Fibroblast of lung (primary cell): ENCODE data around the gene EPS8L3. TPM values are rescaled to one million over a fixed set of nuclear protein-coding genes. Genes with fewer than 3 reads are reported as not detected.
A peak's percentile ranks its signal among the peaks of the same experiment; 100 is the strongest.

ENCODE experiments used
- DNase-seq, 2 donors: peaks; one replicate each; pipeline versions ENCODE4 v3.0.0 to v3.0.0-alpha.2; 2010; ENCODE audit warnings: low read depth in 2 of 2
- H2AFZ ChIP-seq: 2 replicates; pipeline ENCODE4 v1.5.1; 2012; ENCODE audit warnings: low read length, control low read depth, inconsistent platforms
- H3K27ac ChIP-seq: 2 replicates; pipeline ENCODE4 v1.5.1; 2011; ENCODE audit warnings: low read length, control low read depth; ENCODE audit not compliant: insufficient read depth
- H3K27me3 ChIP-seq: 2 replicates; pipeline ENCODE4 v1.5.1; 2011; ENCODE audit warnings: mild to moderate bottlenecking, low read length; ENCODE audit not compliant: control insufficient read depth, insufficient read depth
- H3K36me3 ChIP-seq: 2 replicates; pipeline ENCODE4 v1.5.1; 2011; ENCODE audit warnings: low read length; ENCODE audit not compliant: control insufficient read depth, insufficient read depth
- H3K4me1 ChIP-seq: 2 replicates; pipeline ENCODE4 v1.5.1; 2011; ENCODE audit warnings: low read length; ENCODE audit not compliant: control insufficient read depth, insufficient read depth; ENCODE audit errors: extremely low read depth
- H3K4me2 ChIP-seq: 2 replicates; pipeline ENCODE4 v1.5.1; 2011; ENCODE audit warnings: low read length, control low read depth; ENCODE audit not compliant: insufficient read depth; ENCODE audit errors: extremely low read depth
- H3K4me3 ChIP-seq, 4 experiments: fragments of 200-600 bp in 1 of 4; sonication (generic) in 1 of 4; replicated peaks in 1 of 4; 2 replicates each; pipeline ENCODE4 v1.5.1; 2011 to 2016; ENCODE audit warnings: low read length in 4 of 4, low read depth in 3 of 4, mild to moderate bottlenecking in 3 of 4, control low read depth in 2 of 4, inconsistent platforms in 1 of 4, mixed read lengths in 1 of 4; ENCODE audit not compliant: insufficient read depth in 1 of 4; ENCODE audit errors: control extremely low read depth in 1 of 4
- H3K79me2 ChIP-seq: 2 replicates; pipeline ENCODE4 v1.5.1; 2012; ENCODE audit warnings: mild to moderate bottlenecking, low read length, inconsistent platforms; ENCODE audit not compliant: control insufficient read depth, insufficient read depth
- H3K9ac ChIP-seq: 2 replicates; pipeline ENCODE4 v1.5.1; 2011; ENCODE audit warnings: mild to moderate bottlenecking, low read length, control low read depth; ENCODE audit not compliant: insufficient read depth
- H3K9me3 ChIP-seq: 2 replicates; pipeline ENCODE4 v1.5.1; 2012; ENCODE audit warnings: low read depth, low read length; ENCODE audit not compliant: control insufficient read depth, insufficient read depth
- H4K20me1 ChIP-seq: 2 replicates; pipeline ENCODE4 v1.5.1; 2011; ENCODE audit warnings: low read length; ENCODE audit not compliant: control insufficient read depth, insufficient read depth; ENCODE audit errors: extremely low read depth
- CTCF ChIP-seq, 2 donors: IDR thresholded peaks in 1 of 2; conservative IDR thresholded peaks in 1 of 2; 1 replicate in 1 of 2; 2 replicates in 1 of 2; pipeline ENCODE4 v1.5.1; 2011 to 2012; ENCODE audit warnings: low read length in 2 of 2, control low read depth in 1 of 2, inconsistent platforms in 1 of 2, low read depth in 1 of 2, mild to moderate bottlenecking in 1 of 2
- EZH2 ChIP-seq: IDR thresholded peaks from 2 replicates; pipeline ENCODE4 v1.5.1; 2012; ENCODE audit warnings: low read length, control low read depth, mild to moderate bottlenecking; ENCODE audit errors: missing control alignments
- polyA plus RNA-seq, 2 donors: library from polyadenylated mRNA; depleted of rRNA in 1 of 2; stranded (reverse) in 1 of 2; unstranded in 1 of 2; fragments of >200 nt; gene quantifications; 2 replicates each; pipeline ENCODE4 v1.2.1, GENCODE V29; 2011 to 2012; ENCODE audit warnings: missing spikeins in 1 of 2
- total RNA-seq: library from RNA; depleted of rRNA; stranded (reverse); fragments of >200 nt; gene quantifications from 2 replicates; pipeline ENCODE4 v1.2.1, GENCODE V29; 2014

EPS8L3 gene
- total and polyA plus RNA-seq, 2 donors (not counting 1 experiment from before 2014, with no cell fraction given): not detected

GRCh38 chr1:109790735-109791494 is 27.2 kb upstream of the EPS8L3 start:
- H3K79me2 ChIP-seq: no peaks in the 10 kb centered on the region
- H3K27ac ChIP-seq: no peak overlapping the region
- no peak overlapping the region for H3K4me2 ChIP-seq
- H3K27me3 ChIP-seq: no peaks in the 10 kb centered on the region
- DNase-seq: peak; percentile 42 to 67
- peaks cover 33% of the 10 kb centered on the region for H3K4me1 ChIP-seq
- H3K36me3 ChIP-seq: no peaks in the 10 kb centered on the region
- no peaks in the 10 kb centered on the region for H4K20me1 ChIP-seq
- no peak overlapping the region for H3K4me3 ChIP-seq
- TF ChIP-seq EZH2 (no peak), CTCF (conservative IDR thresholded peaks at IDR 0.05 in 1 of 2, IDR thresholded peaks at IDR 0.05 in 1 of 2; ENCODE audit: low read depth in 1 of 2, low read length in 2 of 2) (peak; percentile 15 to 32)
- H2AFZ ChIP-seq: no peak overlapping the region
- H3K9ac ChIP-seq: no peak overlapping the region
- no peaks in the 10 kb centered on the region for H3K9me3 ChIP-seq

- no peaks in the 10 kb centered on the region for H4K20me1 ChIP-seq
- H2AFZ ChIP-seq: no peak overlapping the region
- no peaks in the 10 kb centered on the region for H3K36me3 ChIP-seq
- no peak for DNase-seq
- TF ChIP-seq CTCF (conservative IDR thresholded peaks at IDR 0.05 in 1 of 2, IDR thresholded peaks at IDR 0.05 in 1 of 2; ENCODE audit: low read depth in 1 of 2, low read length in 2 of 2) (no peak), EZH2 (no peak)
- H3K9me3 ChIP-seq: no peaks in the 10 kb centered on the region
- H3K4me3 ChIP-seq: no peak overlapping the region
- H3K27me3 ChIP-seq: no peaks in the 10 kb centered on the region
- no peak overlapping the region for H3K9ac ChIP-seq
- peaks cover 33% of the 10 kb centered on the region for H3K4me1 ChIP-seq
- H3K79me2 ChIP-seq: no peaks in the 10 kb centered on the region
- H3K27ac ChIP-seq: no peak overlapping the region
- H3K4me2 ChIP-seq: no peak overlapping the region
Measured at GRCh38 chr1:109790329-109790728, 26.6 kb upstream of the EPS8L3 start.

GRCh38 chr1:109789551-109790180 is 25.9 kb upstream of the EPS8L3 start:
- no peak overlapping the region for H3K4me2 ChIP-seq
- H3K4me1 ChIP-seq: peaks cover 33% of the 10 kb centered on the region
- DNase-seq: no peak

More at GRCh38 chr1:109789551-109790180, 25.9 kb upstream of the EPS8L3 start:
- no peaks in the 10 kb centered on the region for H3K27me3 ChIP-seq
- no peaks in the 10 kb centered on the region for H4K20me1 ChIP-seq
- no peak overlapping the region for H2AFZ ChIP-seq
- H3K9ac ChIP-seq: no peak overlapping the region
- H3K4me3 ChIP-seq: no peak overlapping the region
- no peaks in the 10 kb centered on the region for H3K79me2 ChIP-seq
- no peaks in the 10 kb centered on the region for H3K9me3 ChIP-seq
- no peak overlapping the region for H3K27ac ChIP-seq
- H3K36me3 ChIP-seq: no peaks in the 10 kb centered on the region
- no peak for TF ChIP-seq CTCF (conservative IDR thresholded peaks at IDR 0.05 in 1 of 2, IDR thresholded peaks at IDR 0.05 in 1 of 2; ENCODE audit: low read depth in 1 of 2, low read length in 2 of 2)
- no peak for TF ChIP-seq EZH2
